ENCODE measurements around the gene OR6C70. TPM values are rescaled to one million over a fixed set of nuclear protein-coding genes. Genes with fewer than 3 reads are reported as not detected.

OR6C70 gene
- total RNA-seq, 1 donor from 2014 or later: not detected

DNA sequence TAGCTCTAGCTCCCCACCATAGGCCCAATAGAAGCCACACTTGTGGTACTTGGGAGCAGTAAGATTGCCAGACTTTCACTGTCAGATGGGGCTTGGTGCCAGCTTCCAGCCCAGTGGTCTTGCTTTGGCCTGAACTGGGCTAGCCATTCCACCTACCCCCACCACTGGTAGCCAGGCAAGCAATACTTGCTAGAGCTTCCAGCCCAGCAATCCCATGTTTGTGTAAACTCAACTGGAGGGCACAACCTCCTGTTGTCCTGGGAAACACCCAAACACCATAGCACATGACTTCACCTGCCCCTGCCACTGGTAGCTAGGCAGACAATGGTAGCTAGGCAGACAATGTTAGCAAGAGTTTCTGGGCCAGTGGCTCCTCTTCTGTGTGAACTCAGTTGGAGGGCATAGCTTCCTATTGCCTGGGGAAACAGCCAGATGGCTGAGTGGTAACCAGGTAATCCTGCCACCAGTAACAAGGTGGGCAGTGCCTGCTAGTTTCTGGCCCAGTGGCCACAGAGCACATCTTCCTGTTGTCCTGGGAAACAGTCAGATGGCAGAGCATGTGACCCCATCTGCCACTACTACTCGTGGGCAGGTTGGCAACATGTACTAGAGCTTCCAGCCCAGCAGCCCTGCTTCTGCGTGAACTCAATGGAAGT, 49.5 kb downstream of the OR6C70 start:
- intact Hi-C loops (cut with micrococcal nuclease): no loop called here

Other genes with a start within 250 kb of the OR6C70 start
- not detected in 2 replicates for gene OR10A7, start 249.1 kb downstream of the OR6C70 start, total RNA-seq
- not detected in 2 replicates for gene OR6C74, start 225.5 kb downstream of the OR6C70 start, total RNA-seq
- gene OR6C6, start 173.6 kb downstream of the OR6C70 start, total RNA-seq: not detected in 2 replicates
- not detected in 2 replicates for gene OR6C1, start 155.8 kb downstream of the OR6C70 start, total RNA-seq
- gene OR6C3, start 139.4 kb downstream of the OR6C70 start, total RNA-seq: not detected in 2 replicates
- not detected in 2 replicates for gene OR6C75, start 107.2 kb downstream of the OR6C70 start, total RNA-seq
- not detected in 2 replicates for gene OR6C65, start 69.6 kb downstream of the OR6C70 start, total RNA-seq
- not detected in 2 replicates for gene OR6C76, start 43.9 kb downstream of the OR6C70 start, total RNA-seq
- not detected in 2 replicates for gene OR6C2, start 26.1 kb downstream of the OR6C70 start, total RNA-seq
- gene OR6C68, start 22.2 kb upstream of the OR6C70 start, total RNA-seq: not detected in 2 replicates
- not detected in 2 replicates for gene OR6C4, start 79.5 kb upstream of the OR6C70 start, total RNA-seq
- gene OR2AP1, start 102.3 kb upstream of the OR6C70 start, total RNA-seq: not detected in 2 replicates
- not detected in 2 replicates for gene OR10P1, start 166.8 kb upstream of the OR6C70 start, total RNA-seq
- gene ITGA7, start 237.8 kb upstream of the OR6C70 start, total RNA-seq: 1.2 and 1.5 TPM in 2 replicates
- 118 and 123 TPM in 2 replicates for gene BLOC1S1, start 245.9 kb upstream of the OR6C70 start, total RNA-seq

Measured in T-helper 2 cell treated with Interferon-gamma antibody and Interleukin-4, amounts not matched to agents 100 ng/mL and 5 ng/mL, for 36 hours (primary cell).